ENCODE measurements around the gene TNFRSF1B.

DNA sequence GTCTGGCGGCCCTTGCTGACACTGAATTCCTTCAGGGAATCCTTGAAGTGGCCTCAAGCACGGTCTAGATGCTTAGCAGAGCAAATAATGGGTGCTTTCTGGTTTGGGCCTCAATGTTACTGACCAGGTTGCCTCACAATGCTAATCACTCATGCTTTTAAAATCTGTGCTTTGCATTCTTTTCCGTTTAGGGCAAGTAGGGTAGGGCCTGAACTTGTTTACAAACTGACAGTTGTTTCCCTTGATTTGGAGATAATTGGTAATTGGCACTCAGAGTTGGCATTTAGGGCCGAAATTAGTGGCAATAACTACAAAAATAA is 64.4 kb downstream of the TNFRSF1B start:
- TF ChIP-seq, protein P1, sequence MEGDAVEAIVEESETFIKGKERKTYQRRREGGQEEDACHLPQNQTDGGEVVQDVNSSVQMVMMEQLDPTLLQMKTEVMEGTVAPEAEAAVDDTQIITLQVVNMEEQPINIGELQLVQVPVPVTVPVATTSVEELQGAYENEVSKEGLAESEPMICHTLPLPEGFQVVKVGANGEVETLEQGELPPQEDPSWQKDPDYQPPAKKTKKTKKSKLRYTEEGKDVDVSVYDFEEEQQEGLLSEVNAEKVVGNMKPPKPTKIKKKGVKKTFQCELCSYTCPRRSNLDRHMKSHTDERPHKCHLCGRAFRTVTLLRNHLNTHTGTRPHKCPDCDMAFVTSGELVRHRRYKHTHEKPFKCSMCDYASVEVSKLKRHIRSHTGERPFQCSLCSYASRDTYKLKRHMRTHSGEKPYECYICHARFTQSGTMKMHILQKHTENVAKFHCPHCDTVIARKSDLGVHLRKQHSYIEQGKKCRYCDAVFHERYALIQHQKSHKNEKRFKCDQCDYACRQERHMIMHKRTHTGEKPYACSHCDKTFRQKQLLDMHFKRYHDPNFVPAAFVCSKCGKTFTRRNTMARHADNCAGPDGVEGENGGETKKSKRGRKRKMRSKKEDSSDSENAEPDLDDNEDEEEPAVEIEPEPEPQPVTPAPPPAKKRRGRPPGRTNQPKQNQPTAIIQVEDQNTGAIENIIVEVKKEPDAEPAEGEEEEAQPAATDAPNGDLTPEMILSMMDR (IDR thresholded peaks at IDR 0.05), result no peak
- TF ChIP-seq POLR2A (IDR thresholded peaks at IDR 0.05), result no peak

Measured in tibial nerve (tissue), 3 donors.